ENCODE results near the gene NOL12. TPM values are rescaled to one million over a fixed set of nuclear protein-coding genes. Genes with fewer than 3 reads are reported as not detected.

NOL12 gene
- polyA plus RNA-seq, 4 donors, result 16.6 to 20.6 (median 18.9) TPM

- DNase-seq (ENCODE audit: low read depth in 4 of 4, low spot score in 3 of 4), result no peak
Measured at GRCh38 chr22:37659066-37659896, 26.9 kb upstream of the NOL12 start.

DNA sequence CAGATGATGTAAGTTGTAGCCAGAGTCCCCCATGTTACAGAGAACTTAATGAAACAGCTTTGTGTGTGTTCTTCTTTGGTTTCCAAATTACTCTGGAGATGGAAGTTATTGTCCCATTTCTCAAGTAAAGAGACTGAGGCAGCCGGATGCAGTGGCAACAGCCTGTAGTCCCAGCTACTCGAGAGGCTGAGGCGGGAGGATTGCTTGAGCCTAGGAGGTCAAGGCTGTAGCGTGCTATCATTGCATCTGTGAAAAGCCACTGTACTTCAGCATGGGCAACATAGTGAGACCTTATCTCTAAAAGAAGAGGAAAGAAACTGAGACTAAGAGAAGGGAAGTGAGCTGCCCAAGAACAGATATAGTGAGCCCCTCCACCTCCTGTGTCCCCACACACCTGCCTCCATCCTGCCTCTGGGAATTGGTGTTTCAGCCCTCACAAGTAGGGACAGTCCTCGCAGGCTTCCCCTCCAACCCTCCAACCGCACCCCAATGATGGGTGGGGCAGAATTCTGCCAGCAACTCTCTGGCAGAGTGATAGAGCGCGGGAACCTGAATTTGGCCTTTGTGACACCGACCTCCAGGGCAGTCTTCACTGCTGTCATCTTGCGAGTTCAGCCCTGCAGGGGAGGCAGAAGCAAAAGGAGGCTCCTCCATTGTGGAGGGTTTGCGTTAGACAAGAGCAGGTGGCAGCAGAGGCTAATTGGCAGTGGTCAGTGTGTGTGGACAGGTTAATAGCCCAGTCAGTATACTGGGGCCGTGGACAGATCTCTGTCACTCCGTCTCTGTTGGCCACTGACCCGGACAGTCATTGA lies 26.0 kb upstream of the NOL12 start:
- DNase-seq (ENCODE audit: low read depth in 4 of 4, low spot score in 3 of 4), result no peak

DNA sequence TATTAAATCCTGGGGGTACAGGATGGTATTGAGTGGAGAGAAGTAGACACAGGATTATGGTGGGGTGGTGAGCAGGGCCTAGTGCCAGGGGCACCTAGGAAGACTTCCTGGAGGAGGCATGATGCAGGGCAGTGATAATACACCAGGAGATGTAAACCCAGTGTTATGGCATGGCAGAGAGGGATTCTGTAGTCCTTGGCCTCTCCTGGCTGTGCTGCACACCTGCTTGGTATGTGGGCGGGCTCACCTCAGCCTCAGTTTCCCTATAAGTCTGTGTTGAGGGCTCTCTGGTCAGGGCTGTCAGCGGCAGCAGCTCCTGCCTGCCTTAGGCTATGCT lies 25.5 kb upstream of the NOL12 start:
- DNase-seq (ENCODE audit: low read depth in 4 of 4, low spot score in 3 of 4), result no peak

GRCh38 chr22:37661160-37661924 lies 24.8 kb upstream of the NOL12 start:
- DNase-seq (ENCODE audit: low read depth in 4 of 4, low spot score in 3 of 4), result no peak

- no peak for DNase-seq (ENCODE audit: low read depth in 4 of 4, low spot score in 3 of 4)
Measured at GRCh38 chr22:37662039-37662438, 24.1 kb upstream of the NOL12 start.

GRCh38 chr22:37663521-37664140 lies 22.5 kb upstream of the NOL12 start:
- no peak for DNase-seq (ENCODE audit: low read depth in 4 of 4, low spot score in 3 of 4)

- DNase-seq (ENCODE audit: low read depth in 4 of 4, low spot score in 3 of 4), result no peak
Measured at GRCh38 chr22:37664249-37665101, 21.7 kb upstream of the NOL12 start.

GRCh38 chr22:37665487-37665886 lies 20.7 kb upstream of the NOL12 start:
- DNase-seq (ENCODE audit: low read depth in 4 of 4, low spot score in 3 of 4), result no peak

DNA sequence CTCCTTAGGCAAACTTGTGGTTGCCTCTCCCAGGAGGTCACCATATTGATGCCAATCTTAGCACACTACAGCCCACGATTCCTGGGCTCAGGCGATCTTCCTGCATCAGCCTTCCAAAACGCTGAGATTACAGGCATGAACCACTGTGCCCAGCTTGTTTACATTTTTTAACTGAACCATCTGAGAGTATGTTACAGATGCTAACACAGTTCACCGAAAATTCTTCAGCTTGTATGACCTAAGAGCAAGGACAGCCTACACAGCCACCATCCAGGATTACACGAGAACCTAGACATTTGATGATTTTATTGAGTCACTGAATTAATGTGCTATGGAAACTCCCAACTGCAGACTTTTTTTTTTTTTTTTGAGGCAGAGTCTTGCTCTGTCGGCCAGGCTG lies 16.6 kb upstream of the NOL12 start:
- no peak for DNase-seq (ENCODE audit: low read depth in 4 of 4, low spot score in 3 of 4)

DNA sequence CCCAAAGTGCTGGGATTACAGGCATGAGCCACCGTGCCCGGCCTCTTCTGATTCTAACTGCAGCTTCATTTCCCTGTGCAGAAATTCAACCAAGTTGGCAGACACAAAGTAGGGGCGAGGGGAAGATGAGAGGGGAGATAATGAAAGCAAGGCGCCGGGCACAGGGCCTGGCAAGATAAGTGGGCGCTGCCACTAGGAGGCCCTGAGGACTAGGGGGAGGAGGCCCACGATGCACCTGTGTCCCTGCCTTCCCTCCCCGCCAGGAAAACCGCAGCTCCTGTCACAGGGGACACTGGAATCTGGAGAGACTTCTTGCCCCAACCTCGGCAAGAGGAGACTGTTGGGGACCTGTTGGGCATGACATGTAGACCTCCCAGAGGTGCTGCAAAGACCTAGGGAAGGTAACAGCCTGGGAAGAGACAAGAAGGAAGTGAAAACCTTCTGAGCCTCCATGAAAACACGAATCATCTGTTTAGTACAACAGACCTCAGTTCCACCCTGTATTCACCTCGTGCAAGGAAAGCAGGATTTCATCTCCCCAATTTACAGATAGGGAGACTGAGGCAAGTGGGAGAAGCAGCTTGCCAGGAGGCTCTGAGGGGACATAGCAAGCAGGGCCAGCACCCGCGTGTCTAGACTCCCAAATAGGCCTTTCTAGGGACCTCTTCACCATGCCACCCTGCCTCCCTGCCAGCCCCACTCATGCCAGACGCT lies 13.8 kb upstream of the NOL12 start:
- DNase-seq (ENCODE audit: low read depth in 4 of 4, low spot score in 3 of 4), result no peak

DNA sequence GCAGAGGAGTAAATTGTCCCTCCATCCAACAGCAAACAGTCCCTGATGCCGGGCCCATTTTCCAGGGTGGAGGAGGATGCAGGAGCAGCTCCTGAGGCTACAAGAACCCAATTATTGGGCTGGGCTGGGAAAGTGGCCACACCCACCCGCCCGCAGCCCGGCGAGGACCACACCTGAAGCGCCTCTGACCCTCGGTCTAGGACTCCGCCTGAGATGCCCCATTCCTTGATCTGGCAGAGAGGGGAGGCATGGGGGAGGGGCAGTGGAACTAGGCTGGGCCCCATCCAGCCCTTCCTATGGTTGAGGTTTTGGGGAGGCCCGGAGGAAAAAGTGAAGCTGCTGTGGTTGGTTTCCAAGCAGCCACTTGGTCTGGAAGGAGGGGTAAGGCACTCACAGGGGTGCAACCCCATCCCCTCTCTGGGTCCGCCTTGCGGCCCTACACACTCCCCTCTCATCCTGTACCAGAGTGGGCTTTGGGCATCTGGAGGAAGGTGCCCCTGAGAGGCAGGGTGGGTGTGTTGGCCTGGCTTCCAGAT lies 13.2 kb upstream of the NOL12 start:
- no peak for DNase-seq (ENCODE audit: low read depth in 4 of 4, low spot score in 3 of 4)

- no peak for DNase-seq (ENCODE audit: low read depth in 4 of 4, low spot score in 3 of 4)
Measured at GRCh38 chr22:37674248-37674647, 11.9 kb upstream of the NOL12 start.

GRCh38 chr22:37674951-37675929 lies 10.9 kb upstream of the NOL12 start, which contains the start of gene LGALS1:
Gene LGALS1, plus strand, starts transcription at chr22:37675636. Its CDS starts 67 bp downstream, at chr22:37675703.
- DNase-seq (ENCODE audit: low read depth in 4 of 4, low spot score in 3 of 4), result peak in 2 of 4 donors; percentile 77 to 79

- DNase-seq (ENCODE audit: low read depth in 4 of 4, low spot score in 3 of 4), result no peak
Measured at GRCh38 chr22:37675930-37676735, 10.0 kb upstream of the NOL12 start.

DNA sequence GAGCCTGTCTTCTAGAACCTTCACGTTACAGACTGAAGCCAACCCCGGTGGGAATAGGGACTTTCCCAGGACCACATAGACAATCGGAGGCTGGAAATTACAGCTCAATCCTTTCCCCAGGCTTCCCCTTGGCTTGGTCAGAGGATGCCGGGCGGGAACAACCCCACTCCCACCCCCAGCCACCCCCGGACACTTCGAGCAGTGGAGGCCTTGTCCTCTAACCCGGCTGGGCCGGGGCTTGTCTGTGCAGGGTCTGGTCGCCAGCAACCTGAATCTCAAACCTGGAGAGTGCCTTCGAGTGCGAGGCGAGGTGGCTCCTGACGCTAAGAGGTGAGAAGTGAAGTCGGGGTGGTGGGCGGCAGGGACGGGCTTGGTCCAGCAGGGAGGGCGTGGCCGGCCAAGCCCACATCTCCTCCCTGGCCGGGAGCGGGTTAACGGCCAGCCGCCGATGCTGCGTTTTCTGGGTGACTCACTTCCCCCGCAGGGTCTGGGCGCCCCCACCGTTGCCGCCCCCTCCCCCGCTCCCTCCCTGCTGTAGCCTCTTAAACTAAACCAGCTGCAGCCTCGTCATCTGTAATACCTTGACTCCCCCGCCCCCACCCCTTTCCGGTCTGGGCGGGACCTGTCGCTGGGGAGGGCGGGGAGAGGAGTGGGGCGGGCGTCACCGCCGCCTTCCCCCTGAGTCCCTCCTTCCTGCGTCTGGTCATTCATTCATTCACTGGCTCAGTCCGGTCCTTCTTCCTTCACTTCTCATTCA lies 9.2 kb upstream of the NOL12 start:
- peak in 2 of 4 donors; percentile 75 to 77 for DNase-seq (ENCODE audit: low read depth in 4 of 4, low spot score in 3 of 4)

- DNase-seq (ENCODE audit: low read depth in 4 of 4, low spot score in 3 of 4), result no peak
Measured at GRCh38 chr22:37677493-37677974, 8.6 kb upstream of the NOL12 start.

All from right renal pelvis (tissue), 4 donors.